A549 (cell line): ENCODE results near the gene DIPK1B. TPM values are rescaled to one million over a fixed set of nuclear protein-coding genes. Genes with fewer than 3 reads are reported as not detected.

Experiments
- ATAC-seq, 2 experiments: fragments of 200-7000 bp in 1 of 2; fragments of >200 bp in 1 of 2; cut with Nextera tagmentation in 1 of 2; cut with Tn5 transposase in 1 of 2; 3 replicates each; pipeline versions ENCODE4 v1.8.0 to v1.9.1; 2018 to 2020; ENCODE audit warnings: mild to moderate bottlenecking in 1 of 2, moderate library complexity in 1 of 2
- CTCF ChIA-PET: fragments of 300-600 bp; sonication (Branson Sonifier 250); formaldehyde crosslinking; extraction: SDS; loops from one replicate; lab custom pipeline; 2021; ENCODE audit warnings: antibody characterized with exemption, inconsistent platforms; lab: Yijun Ruan, JAX
- POLR2A ChIA-PET: fragments of 350-600 bp; formaldehyde crosslinking; extraction: SDS; loops from one replicate; lab custom pipeline; 2021; ENCODE audit warnings: antibody characterized with exemption, inconsistent platforms; lab: Yijun Ruan, JAX
- DNase-seq, 2 experiments: peaks; one replicate each; pipeline versions ENCODE4 v3.0.0 to v3.0.0-alpha.2; 2011 to 2016; ENCODE audit warnings: low read depth in 1 of 2, low spot score in 1 of 2
- FAIRE-seq: peaks from 2 replicates; lab custom pipeline; 2011; peaks lifted over from hg19 to GRCh38; lab: Jason Lieb, UNC
- H3K27ac ChIP-seq, 2 experiments: fragments of >200 bp; sonication (Bioruptor Twin); formaldehyde crosslinking; 3 replicates each; pipeline ENCODE4 v1.5.1; 2016 to 2017
- H3K4me1 ChIP-seq: fragments of >200 bp; sonication (Bioruptor Twin); formaldehyde crosslinking; 3 replicates; pipeline ENCODE4 v1.6.1; 2016
- H3K4me2 ChIP-seq: fragments of >200 bp; sonication (Bioruptor Twin); formaldehyde crosslinking; 3 replicates; pipeline ENCODE4 v1.6.1; 2016
- H3K4me3 ChIP-seq: fragments of >200 bp; sonication (Bioruptor Twin); formaldehyde crosslinking; 3 replicates; pipeline ENCODE4 v1.5.1; 2016
- H3K9me3 ChIP-seq: fragments of >200 bp; sonication (Bioruptor Twin); formaldehyde crosslinking; 3 replicates; pipeline ENCODE4 v1.6.1; 2016
- BHLHE40 ChIP-seq: IDR thresholded peaks from 2 replicates; pipeline ENCODE4 v1.6.1; 2012; ENCODE audit warnings: low read depth, low read length, inconsistent platforms
- CBX2 ChIP-seq: fragments of 200-600 bp; sonication (generic); IDR thresholded peaks from 2 replicates; pipeline ENCODE4 v1.6.1; 2016; ENCODE audit warnings: low read depth, mild to moderate bottlenecking, borderline replicate concordance
- CHD2 ChIP-seq: fragments of 150-350 bp; IDR thresholded peaks from 2 replicates; pipeline ENCODE4 v1.6.1; 2014; ENCODE audit warnings: low read length; ENCODE audit not compliant: partially characterized antibody
- CTCF ChIP-seq: fragments of >200 bp; sonication (Bioruptor Twin); formaldehyde crosslinking; IDR thresholded peaks from 3 replicates; pipeline ENCODE4 v1.5.1; 2016
- EHMT2 ChIP-seq: fragments of 200-600 bp; sonication (generic); IDR thresholded peaks from 2 replicates; pipeline ENCODE4 v1.6.1; 2016; ENCODE audit warnings: antibody characterized with exemption, low read depth, mild to moderate bottlenecking, moderate library complexity
- EP300 ChIP-seq, 2 experiments: fragments of >200 bp; sonication (Bioruptor Twin); formaldehyde crosslinking; IDR thresholded peaks; 2 replicates in 1 of 2; 3 replicates in 1 of 2; pipeline ENCODE4 v1.6.1; 2016 to 2017
- ESRRA ChIP-seq: fragments of 150-350 bp; IDR thresholded peaks from 2 replicates; pipeline ENCODE4 v1.6.1; 2014; ENCODE audit warnings: mild to moderate bottlenecking, low read length, borderline replicate concordance
- FOSB ChIP-seq: fragments of 250-450 bp; sonication (Bioruptor Pico); IDR thresholded peaks from 2 replicates; pipeline ENCODE4 v1.5.0; 2020; ENCODE audit warnings: mild to moderate bottlenecking, moderate library complexity
- FOSL2 ChIP-seq, 2 experiments: fragments of 450-650 bp in 1 of 2; fragments of >200 bp in 1 of 2; sonication (Bioruptor Twin) in 1 of 2; formaldehyde crosslinking; IDR thresholded peaks; 2 replicates each; pipeline versions ENCODE4 v1.5.0 to v1.6.1; 2016 to 2020; ENCODE audit warnings: mild to moderate bottlenecking in 1 of 2, moderate library complexity in 1 of 2
- FOXS1 ChIP-seq: fragments of 250-450 bp; sonication (Bioruptor Pico); IDR thresholded peaks from 2 replicates; pipeline ENCODE4 v1.5.0; 2020; ENCODE audit warnings: mild to moderate bottlenecking, moderate library complexity
- GATA3 ChIP-seq: IDR thresholded peaks from 2 replicates; pipeline ENCODE4 v1.6.1; 2012; ENCODE audit warnings: borderline replicate concordance
- HOXB13 ChIP-seq: fragments of 250-450 bp; sonication (Bioruptor Pico); IDR thresholded peaks from 2 replicates; pipeline ENCODE4 v1.5.0; 2020; ENCODE audit warnings: low read depth, mild to moderate bottlenecking, moderate library complexity
- HOXB5 ChIP-seq: fragments of 250-450 bp; sonication (Bioruptor Pico); IDR thresholded peaks from 2 replicates; pipeline ENCODE4 v1.5.0; 2020; ENCODE audit warnings: mild to moderate bottlenecking, moderate library complexity
- JUNB ChIP-seq: fragments of >200 bp; sonication (Bioruptor Twin); formaldehyde crosslinking; IDR thresholded peaks from 2 replicates; pipeline ENCODE4 v1.6.1; 2016
- MYC ChIP-seq: IDR thresholded peaks from 2 replicates; pipeline ENCODE4 v1.6.1; 2012; ENCODE audit warnings: mild to moderate bottlenecking, inconsistent platforms, low read length, improper control_type of control experiment, borderline replicate concordance
- NFE2L2 ChIP-seq: fragments of 150-350 bp; conservative IDR thresholded peaks from 2 replicates; pipeline ENCODE4 v1.6.1; 2014; ENCODE audit warnings: low read length
- PBX3 ChIP-seq: IDR thresholded peaks from 2 replicates; pipeline ENCODE4 v1.6.1; 2012
- PHF8 ChIP-seq: fragments of 200-600 bp; sonication (generic); IDR thresholded peaks from 2 replicates; pipeline ENCODE4 v1.6.1; 2016; ENCODE audit warnings: low read depth, mild to moderate bottlenecking, antibody characterized with exemption, moderate library complexity, borderline replicate concordance
- RFX5 ChIP-seq: fragments of 450-650 bp; IDR thresholded peaks from 2 replicates; pipeline ENCODE4 v1.7.1; 2014; ENCODE audit warnings: antibody characterized with exemption, mild to moderate bottlenecking, moderate library complexity
- SMC3 ChIP-seq: fragments of >200 bp; sonication (Bioruptor Twin); formaldehyde crosslinking; IDR thresholded peaks from 3 replicates; pipeline ENCODE4 v1.6.1; 2018; ENCODE audit warnings: inconsistent platforms
- ZC3H11A ChIP-seq: fragments of 450-650 bp; IDR thresholded peaks from 2 replicates; pipeline ENCODE4 v1.6.1; 2014; ENCODE audit warnings: antibody characterized with exemption, mild to moderate bottlenecking
- ZNF302 ChIP-seq: fragments of 250-450 bp; sonication (Bioruptor Pico); IDR thresholded peaks from 2 replicates; pipeline ENCODE4 v1.9.0; 2021; ENCODE audit warnings: inconsistent platforms, mild to moderate bottlenecking, moderate library complexity
- ZSCAN20 ChIP-seq: fragments of 250-450 bp; sonication (Bioruptor Pico); IDR thresholded peaks from 2 replicates; pipeline ENCODE4 v1.8.0; 2022; ENCODE audit warnings: mild to moderate bottlenecking, moderate library complexity
- WGBS: methylation state at CpG from one replicate; pipeline ENCODE4 v1.1.6; 2017; ENCODE audit errors: missing lambda C conversion rate; 5-methylcytosine and 5-hydroxymethylcytosine counted together
- polyA plus RNA-seq, 4 experiments: library from polyadenylated mRNA; depleted of rRNA in 3 of 4; stranded (reverse); fragments of >200 nt; fragmentation: RNase III in 1 of 4; extraction: RNeasy Plus Mini Kit Qiagen cat#74134 plus additional on column Dnase treatment in 1 of 4; gene quantifications; 2 replicates in 3 of 4; 3 replicates in 1 of 4; pipeline ENCODE4 v1.2.3, GENCODE V29; 2011 to 2017
- TF ChIP-seq, protein P1 (sequence below): fragments of 200-600 bp; sonication (generic); IDR thresholded peaks from 2 replicates; pipeline ENCODE4 v1.6.1; 2016; ENCODE audit warnings: antibody characterized with exemption, mild to moderate bottlenecking, moderate library complexity
- TF ChIP-seq, protein P2 (sequence below): IDR thresholded peaks from 2 replicates; pipeline ENCODE4 v1.6.1; 2012
- TF ChIP-seq, protein P3 (sequence below): fragments of >200 bp; sonication (Bioruptor Twin); formaldehyde crosslinking; IDR thresholded peaks from 2 replicates; pipeline ENCODE4 v1.6.1; 2016
- TF ChIP-seq, protein P4 (sequence below): fragments of 250-450 bp; sonication (Bioruptor Pico); IDR thresholded peaks from 2 replicates; pipeline ENCODE4 v1.5.0; 2020; ENCODE audit warnings: low read depth, mild to moderate bottlenecking, moderate library complexity

The DIPK1B gene
- polyA plus RNA-seq, 2 of the 4 experiments (the other 2 are of a cell fraction) = 6.7 TPM

DNA sequence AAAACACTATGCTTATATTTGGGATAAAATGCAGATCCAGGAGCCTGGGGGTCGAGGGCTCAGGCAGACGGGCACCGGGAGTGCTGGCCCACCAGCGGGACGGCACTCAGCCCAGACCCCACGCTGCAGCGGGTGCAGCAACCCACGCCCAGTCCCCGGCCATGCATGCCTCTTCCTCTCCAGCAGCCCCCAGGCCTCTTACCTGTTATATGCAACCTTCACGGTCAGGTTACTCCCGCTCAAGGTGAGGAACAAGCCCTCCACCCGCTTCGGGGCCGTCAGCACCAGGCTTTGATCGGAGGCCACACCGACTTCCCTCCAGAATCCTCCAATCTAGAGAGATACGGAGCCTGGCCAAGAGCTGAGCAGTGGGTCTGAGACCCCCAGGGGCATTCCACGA, 44.5 kb downstream of the DIPK1B start:
- POLR2A ChIA-PET = no interaction called here
- WGBS = 83% methylated on average over 18 of the region's 18 CpGs
- Histone ChIP-seq H3K9me3 (peaks cover 5% of the 10 kb centered on the region), H3K4me3 (no peak overlapping the region), H3K4me1 (peaks cover 4% of the 10 kb centered on the region; the same call in 1 of the 3 replicates), H3K4me2 (no peak overlapping the region), H3K27ac (no peak overlapping the region)
- TF ChIP-seq RFX5 = no peak
- CTCF ChIA-PET = interaction anchor here (0.8 to 28.0 kb wide), 5 partner anchors 10 to 308 kb away, joined by 3 to 625 read pairs (median 42); partner anchors contain the start of genes LCN10, LCN6 and TMEM141
- DNase-seq (no peak), FAIRE-seq (no peak), ATAC-seq (no peak)

GRCh38 chr9:136757328-136757727, 45.0 kb downstream of the DIPK1B start:
- no peak overlapping the region for H3K27ac ChIP-seq
- CTCF ChIA-PET = interaction anchor here (0.6 to 28.0 kb wide), 7 partner anchors 11 to 307 kb away, joined by 3 to 625 read pairs (median 7); partner anchors contain the start of genes LCN10, LCN6 and TMEM141
- FAIRE-seq (no peak), ATAC-seq (no peak), DNase-seq (no peak)
- TF ChIP-seq, protein P1, sequence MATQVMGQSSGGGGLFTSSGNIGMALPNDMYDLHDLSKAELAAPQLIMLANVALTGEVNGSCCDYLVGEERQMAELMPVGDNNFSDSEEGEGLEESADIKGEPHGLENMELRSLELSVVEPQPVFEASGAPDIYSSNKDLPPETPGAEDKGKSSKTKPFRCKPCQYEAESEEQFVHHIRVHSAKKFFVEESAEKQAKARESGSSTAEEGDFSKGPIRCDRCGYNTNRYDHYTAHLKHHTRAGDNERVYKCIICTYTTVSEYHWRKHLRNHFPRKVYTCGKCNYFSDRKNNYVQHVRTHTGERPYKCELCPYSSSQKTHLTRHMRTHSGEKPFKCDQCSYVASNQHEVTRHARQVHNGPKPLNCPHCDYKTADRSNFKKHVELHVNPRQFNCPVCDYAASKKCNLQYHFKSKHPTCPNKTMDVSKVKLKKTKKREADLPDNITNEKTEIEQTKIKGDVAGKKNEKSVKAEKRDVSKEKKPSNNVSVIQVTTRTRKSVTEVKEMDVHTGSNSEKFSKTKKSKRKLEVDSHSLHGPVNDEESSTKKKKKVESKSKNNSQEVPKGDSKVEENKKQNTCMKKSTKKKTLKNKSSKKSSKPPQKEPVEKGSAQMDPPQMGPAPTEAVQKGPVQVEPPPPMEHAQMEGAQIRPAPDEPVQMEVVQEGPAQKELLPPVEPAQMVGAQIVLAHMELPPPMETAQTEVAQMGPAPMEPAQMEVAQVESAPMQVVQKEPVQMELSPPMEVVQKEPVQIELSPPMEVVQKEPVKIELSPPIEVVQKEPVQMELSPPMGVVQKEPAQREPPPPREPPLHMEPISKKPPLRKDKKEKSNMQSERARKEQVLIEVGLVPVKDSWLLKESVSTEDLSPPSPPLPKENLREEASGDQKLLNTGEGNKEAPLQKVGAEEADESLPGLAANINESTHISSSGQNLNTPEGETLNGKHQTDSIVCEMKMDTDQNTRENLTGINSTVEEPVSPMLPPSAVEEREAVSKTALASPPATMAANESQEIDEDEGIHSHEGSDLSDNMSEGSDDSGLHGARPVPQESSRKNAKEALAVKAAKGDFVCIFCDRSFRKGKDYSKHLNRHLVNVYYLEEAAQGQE = no peak
- no peak for TF ChIP-seq HOXB5 (CRISPR knock-in tag)
- no peak for TF ChIP-seq MYC
- TF ChIP-seq PHF8 = no peak
- TF ChIP-seq ESRRA = no peak
- TF ChIP-seq, protein P2, sequence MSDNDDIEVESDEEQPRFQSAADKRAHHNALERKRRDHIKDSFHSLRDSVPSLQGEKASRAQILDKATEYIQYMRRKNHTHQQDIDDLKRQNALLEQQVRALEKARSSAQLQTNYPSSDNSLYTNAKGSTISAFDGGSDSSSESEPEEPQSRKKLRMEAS = no peak
- TF ChIP-seq, protein P3, sequence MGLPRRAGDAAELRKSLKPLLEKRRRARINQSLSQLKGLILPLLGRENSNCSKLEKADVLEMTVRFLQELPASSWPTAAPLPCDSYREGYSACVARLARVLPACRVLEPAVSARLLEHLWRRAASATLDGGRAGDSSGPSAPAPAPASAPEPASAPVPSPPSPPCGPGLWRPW = no peak
- no peak for TF ChIP-seq CBX2
- TF ChIP-seq EP300 (IDR thresholded peaks at IDR 0.05) = no peak
- TF ChIP-seq EHMT2 = no peak
- no peak for TF ChIP-seq FOSB (CRISPR knock-in tag)
- TF ChIP-seq FOXS1 (CRISPR knock-in tag) = no peak
- no peak for TF ChIP-seq CHD2
- no peak for TF ChIP-seq ZSCAN20 (CRISPR knock-in tag)
- no peak for TF ChIP-seq JUNB
- no peak for TF ChIP-seq ZNF302 (CRISPR knock-in tag)
- POLR2A ChIA-PET = no interaction called here
- WGBS = 83% methylated on average over 20 of the region's 20 CpGs
- peaks cover under 1% of the 10 kb centered on the region for H3K9me3 ChIP-seq
- H3K4me1 ChIP-seq = peaks cover 4% of the 10 kb centered on the region; the same call in 2 of the 3 replicates
- H3K4me2 ChIP-seq = no peak overlapping the region
- no peak overlapping the region for H3K4me3 ChIP-seq

DNA sequence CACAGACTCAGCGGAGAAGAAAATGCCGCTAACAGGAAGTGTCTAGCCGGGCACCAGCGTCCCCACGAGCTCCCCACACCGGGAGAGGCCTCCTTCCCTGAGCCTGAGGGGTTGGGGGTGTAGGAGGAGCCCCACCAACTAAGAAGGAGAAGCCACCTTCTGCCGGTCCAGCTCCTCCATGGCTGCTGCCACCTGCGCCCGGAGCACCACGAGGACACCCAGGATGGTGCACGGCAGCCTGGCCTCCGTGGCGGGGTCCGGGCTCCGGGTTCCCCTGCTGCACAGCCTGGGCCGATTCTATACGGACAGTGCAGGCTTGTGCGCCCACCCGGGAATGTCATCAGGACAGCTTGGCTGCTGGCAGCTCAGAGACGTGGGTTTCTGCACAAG, 45.4 kb downstream of the DIPK1B start:
- 87% methylated on average over 20 of the region's 20 CpGs for WGBS
- Histone ChIP-seq H3K4me1 (peaks cover 8% of the 10 kb centered on the region), H3K27ac (no peak overlapping the region), H3K4me3 (no peak overlapping the region), H3K9me3 (no peaks in the 10 kb centered on the region; the same call in 2 of the 3 replicates), H3K4me2 (no peak overlapping the region)
- ChIA-PET CTCF (interaction anchor here (0.6 to 28.0 kb wide), 6 partner anchors 11 to 307 kb away, joined by 3 to 625 read pairs (median 24); partner anchors contain the start of genes LCN10, LCN6 and TMEM141), POLR2A (no interaction called here)
- no peak for FAIRE-seq
- no peak for ATAC-seq
- DNase-seq = no peak
- TF ChIP-seq ESRRA (no peak), CTCF (no peak), FOSL2 (IDR thresholded peaks at IDR 0.05) (no peak), FOSL2 (CRISPR knock-in tag; IDR thresholded peaks at IDR 0.05) (no peak), NFE2L2 (no peak), SMC3 (no peak), BHLHE40 (no peak), HOXB5 (CRISPR knock-in tag) (no peak), EHMT2 (no peak), PBX3 (no peak), GATA3 (no peak), HOXB13 (CRISPR knock-in tag) (no peak), CHD2 (no peak), ZC3H11A (no peak)
- TF ChIP-seq, protein P4, sequence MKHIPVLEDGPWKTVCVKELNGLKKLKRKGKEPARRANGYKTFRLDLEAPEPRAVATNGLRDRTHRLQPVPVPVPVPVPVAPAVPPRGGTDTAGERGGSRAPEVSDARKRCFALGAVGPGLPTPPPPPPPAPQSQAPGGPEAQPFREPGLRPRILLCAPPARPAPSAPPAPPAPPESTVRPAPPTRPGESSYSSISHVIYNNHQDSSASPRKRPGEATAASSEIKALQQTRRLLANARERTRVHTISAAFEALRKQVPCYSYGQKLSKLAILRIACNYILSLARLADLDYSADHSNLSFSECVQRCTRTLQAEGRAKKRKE = no peak
